Nephron progenitor cell (in vitro differentiated cells): ENCODE measurements around the gene FABP7.
"Not testable (repeated sequence)": the region's sequence is repeated elsewhere in the genome, so short reads cannot be mapped to it uniquely, and the experiment has no call there.

Experiments used
- DNase-seq: peaks from one replicate; pipeline ENCODE4 v3.0.0; 2021
- H3K27ac Mint-ChIP-seq: 2 replicates; pipeline ENCODE4 v1.8.0; 2021; ENCODE audit warnings: mild to moderate bottlenecking, moderate library complexity, mixed read lengths
- H3K27me3 Mint-ChIP-seq: 2 replicates; pipeline ENCODE4 v1.8.0; 2021; ENCODE audit warnings: mild to moderate bottlenecking, low read depth, mixed read lengths; ENCODE audit not compliant: poor library complexity
- H3K36me3 Mint-ChIP-seq: 2 replicates; pipeline ENCODE4 v1.8.0; 2021; ENCODE audit warnings: low read depth, mixed read lengths
- H3K4me1 Mint-ChIP-seq: 2 replicates; pipeline ENCODE4 v1.8.0; 2021; ENCODE audit warnings: mixed read lengths
- H3K4me3 Mint-ChIP-seq: 2 replicates; pipeline ENCODE4 v1.8.0; 2021; ENCODE audit warnings: mild to moderate bottlenecking, moderate library complexity, mixed read lengths
- H3K9me3 Mint-ChIP-seq: 2 replicates; pipeline ENCODE4 v1.8.0; 2021; ENCODE audit warnings: mild to moderate bottlenecking, moderate library complexity, mixed read lengths
- CTCF ChIP-seq: fragments of 200-600 bp; sonication (generic); IDR thresholded peaks from 2 replicates; pipeline ENCODE4 v1.5.0; 2021; ENCODE audit warnings: antibody characterized with exemption

Gene FABP7

GRCh38 chr6:122746688-122747087 lies 32.8 kb upstream of the FABP7 start:
- H3K4me1 Mint-ChIP-seq: no peaks in the 10 kb centered on the region
- H3K36me3 Mint-ChIP-seq: peaks cover 5% of the 10 kb centered on the region
- no peak overlapping the region for H3K4me3 Mint-ChIP-seq
- peaks cover 23% of the 10 kb centered on the region for H3K9me3 Mint-ChIP-seq
- TF ChIP-seq CTCF: no peak
- peaks cover 6% of the 10 kb centered on the region for H3K27me3 Mint-ChIP-seq
- no peak overlapping the region for H3K27ac Mint-ChIP-seq
- DNase-seq: no peak

- peaks cover 5% of the 10 kb centered on the region for H3K36me3 Mint-ChIP-seq
- no peaks in the 10 kb centered on the region for H3K4me1 Mint-ChIP-seq
- DNase-seq: no peak
- no peak overlapping the region for H3K4me3 Mint-ChIP-seq
- H3K27ac Mint-ChIP-seq: no peak overlapping the region
- H3K9me3 Mint-ChIP-seq: peaks cover 23% of the 10 kb centered on the region
- H3K27me3 Mint-ChIP-seq: peaks cover 6% of the 10 kb centered on the region
- TF ChIP-seq CTCF: no peak
These were observed 31.9 kb upstream of the FABP7 start for GRCh38 chr6:122747573-122747972.

GRCh38 chr6:122748945-122749344 lies 30.6 kb upstream of the FABP7 start:
- H3K4me1 Mint-ChIP-seq, H3K4me3 Mint-ChIP-seq, DNase-seq, H3K36me3 Mint-ChIP-seq, H3K27ac Mint-ChIP-seq, H3K27me3 Mint-ChIP-seq: not testable (repeated sequence)
- peaks cover 23% of the 10 kb centered on the region for H3K9me3 Mint-ChIP-seq

- no peak overlapping the region for H3K4me3 Mint-ChIP-seq
- peaks cover 9% of the 10 kb centered on the region for H3K4me1 Mint-ChIP-seq
- peaks cover 5% of the 10 kb centered on the region for H3K36me3 Mint-ChIP-seq
- no peak for TF ChIP-seq CTCF
- H3K27ac Mint-ChIP-seq: no peak overlapping the region
- peaks cover 3% of the 10 kb centered on the region for H3K27me3 Mint-ChIP-seq
- peaks cover 23% of the 10 kb centered on the region for H3K9me3 Mint-ChIP-seq
- DNase-seq: no peak
These were observed 30.0 kb upstream of the FABP7 start for GRCh38 chr6:122749451-122750050.

GRCh38 chr6:122751326-122751725 lies 28.2 kb upstream of the FABP7 start:
- no peak overlapping the region for H3K27ac Mint-ChIP-seq
- no peak overlapping the region for H3K4me3 Mint-ChIP-seq
- peaks cover 5% of the 10 kb centered on the region for H3K36me3 Mint-ChIP-seq

GRCh38 chr6:122752459-122752858 lies 27.1 kb upstream of the FABP7 start:
- Mint-ChIP-seq H3K9me3 (peaks cover 26% of the 10 kb centered on the region), H3K27me3 (peaks cover 3% of the 10 kb centered on the region), H3K27ac (no peak overlapping the region), H3K36me3 (peaks cover 5% of the 10 kb centered on the region), H3K4me3 (no peak overlapping the region), H3K4me1 (peaks cover 20% of the 10 kb centered on the region)
- no peak for DNase-seq
- TF ChIP-seq CTCF: no peak

More at GRCh38 chr6:122751326-122751725, 28.2 kb upstream of the FABP7 start:
- peaks cover 29% of the 10 kb centered on the region for H3K9me3 Mint-ChIP-seq
- peaks cover 3% of the 10 kb centered on the region for H3K27me3 Mint-ChIP-seq
- no peak for DNase-seq
- H3K4me1 Mint-ChIP-seq: peaks cover 17% of the 10 kb centered on the region
- TF ChIP-seq CTCF: no peak
